Ovary (tissue), 3 donors: ENCODE measurements around the gene STUM.

Experiments
- POLR2A ChIP-seq: fragments of 450-650 bp; IDR thresholded peaks from one replicate; pipeline ENCODE4 v1.6.1; 2017; ENCODE audit warnings: antibody characterized with exemption, mild to moderate bottlenecking, moderate library complexity
- TF ChIP-seq, protein P1 (sequence below), 3 donors: fragments of 450-650 bp in 2 of 3; fragments of 200-600 bp in 1 of 3; IDR thresholded peaks; one replicate each; pipeline versions ENCODE4 v1.5.1 to v1.8.0; 2016 to 2022; ENCODE audit warnings: antibody characterized with exemption in 3 of 3, mild to moderate bottlenecking in 1 of 3
- donor health status: DM: no; HTN: no; CAD: no.

DNA sequence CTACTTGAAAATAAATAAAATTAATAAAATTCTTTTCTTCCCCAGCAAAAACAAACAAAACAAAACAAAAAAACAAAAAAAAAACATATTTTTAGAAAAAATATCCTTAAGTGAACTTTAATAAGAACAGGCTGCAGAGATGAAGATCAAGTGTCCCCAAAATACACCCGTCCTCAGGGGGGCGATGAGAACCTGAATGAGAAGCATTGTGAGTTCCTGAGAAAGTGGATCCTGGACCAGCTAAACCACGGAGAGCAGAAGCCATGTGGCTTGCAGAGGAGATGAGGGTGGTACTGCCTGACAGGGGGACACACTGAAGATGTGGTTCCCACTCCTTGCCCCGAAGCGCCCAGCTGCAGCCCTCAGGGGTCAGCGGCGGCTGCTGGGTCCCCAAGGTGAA is 101.2 kb downstream of the STUM start:
- TF ChIP-seq, protein P1, sequence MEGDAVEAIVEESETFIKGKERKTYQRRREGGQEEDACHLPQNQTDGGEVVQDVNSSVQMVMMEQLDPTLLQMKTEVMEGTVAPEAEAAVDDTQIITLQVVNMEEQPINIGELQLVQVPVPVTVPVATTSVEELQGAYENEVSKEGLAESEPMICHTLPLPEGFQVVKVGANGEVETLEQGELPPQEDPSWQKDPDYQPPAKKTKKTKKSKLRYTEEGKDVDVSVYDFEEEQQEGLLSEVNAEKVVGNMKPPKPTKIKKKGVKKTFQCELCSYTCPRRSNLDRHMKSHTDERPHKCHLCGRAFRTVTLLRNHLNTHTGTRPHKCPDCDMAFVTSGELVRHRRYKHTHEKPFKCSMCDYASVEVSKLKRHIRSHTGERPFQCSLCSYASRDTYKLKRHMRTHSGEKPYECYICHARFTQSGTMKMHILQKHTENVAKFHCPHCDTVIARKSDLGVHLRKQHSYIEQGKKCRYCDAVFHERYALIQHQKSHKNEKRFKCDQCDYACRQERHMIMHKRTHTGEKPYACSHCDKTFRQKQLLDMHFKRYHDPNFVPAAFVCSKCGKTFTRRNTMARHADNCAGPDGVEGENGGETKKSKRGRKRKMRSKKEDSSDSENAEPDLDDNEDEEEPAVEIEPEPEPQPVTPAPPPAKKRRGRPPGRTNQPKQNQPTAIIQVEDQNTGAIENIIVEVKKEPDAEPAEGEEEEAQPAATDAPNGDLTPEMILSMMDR (IDR thresholded peaks at IDR 0.05), result no peak
- TF ChIP-seq POLR2A, result no peak
